GM19438 (cell line): Measurements from ENCODE around the gene CDS1.
"Not testable (repeated sequence)": the region's sequence is repeated elsewhere in the genome, so short reads cannot be mapped to it uniquely, and the experiment has no call there.

Experiments used
- ATAC-seq: cut with Tn5 transposase; IDR thresholded peaks from one replicate; pipeline ENCODE4 v1.9.1; 2021; ENCODE audit warnings: low read depth; ENCODE audit not compliant: unreplicated experiment

The CDS1 gene

DNA sequence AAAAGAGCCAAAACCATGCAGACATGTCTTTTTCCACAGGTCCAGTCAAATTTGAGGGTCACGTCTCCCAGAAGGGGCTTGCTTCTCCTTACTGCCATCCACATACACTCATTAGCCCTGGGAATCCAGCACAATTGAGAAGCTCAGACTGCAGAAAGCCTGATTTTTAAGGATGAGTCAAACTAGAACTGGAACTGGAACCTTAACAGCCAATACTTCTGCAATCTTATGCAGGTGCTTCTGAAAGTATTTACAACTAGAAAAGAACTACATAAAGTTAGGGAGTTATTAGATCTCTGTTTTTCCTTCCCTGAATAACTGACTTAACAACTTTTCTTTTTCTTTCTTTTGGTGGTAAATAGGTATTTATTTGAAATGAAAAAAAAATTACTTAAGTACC, 86.3 kb downstream of the CDS1 start:
- ATAC-seq: no peak

DNA sequence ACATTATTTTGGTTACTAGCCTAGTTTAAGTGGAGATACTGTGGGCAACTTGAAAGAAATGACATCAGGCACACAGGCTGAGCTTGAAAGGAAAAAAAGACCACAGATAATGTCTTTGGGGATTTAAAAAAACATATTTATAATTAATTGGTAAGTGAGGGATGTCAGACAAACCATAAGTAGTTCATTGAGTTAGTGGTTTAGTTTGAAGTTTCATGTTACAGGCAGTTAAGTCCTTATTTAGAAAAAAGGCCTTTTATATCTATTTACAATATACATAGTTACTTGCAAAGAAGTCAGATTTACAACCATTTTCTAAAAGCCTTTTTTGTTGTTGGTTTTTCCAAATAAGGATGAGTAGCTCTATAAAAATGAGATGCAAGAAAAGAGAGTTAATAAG, 89.2 kb downstream of the CDS1 start:
- ATAC-seq: no peak

DNA sequence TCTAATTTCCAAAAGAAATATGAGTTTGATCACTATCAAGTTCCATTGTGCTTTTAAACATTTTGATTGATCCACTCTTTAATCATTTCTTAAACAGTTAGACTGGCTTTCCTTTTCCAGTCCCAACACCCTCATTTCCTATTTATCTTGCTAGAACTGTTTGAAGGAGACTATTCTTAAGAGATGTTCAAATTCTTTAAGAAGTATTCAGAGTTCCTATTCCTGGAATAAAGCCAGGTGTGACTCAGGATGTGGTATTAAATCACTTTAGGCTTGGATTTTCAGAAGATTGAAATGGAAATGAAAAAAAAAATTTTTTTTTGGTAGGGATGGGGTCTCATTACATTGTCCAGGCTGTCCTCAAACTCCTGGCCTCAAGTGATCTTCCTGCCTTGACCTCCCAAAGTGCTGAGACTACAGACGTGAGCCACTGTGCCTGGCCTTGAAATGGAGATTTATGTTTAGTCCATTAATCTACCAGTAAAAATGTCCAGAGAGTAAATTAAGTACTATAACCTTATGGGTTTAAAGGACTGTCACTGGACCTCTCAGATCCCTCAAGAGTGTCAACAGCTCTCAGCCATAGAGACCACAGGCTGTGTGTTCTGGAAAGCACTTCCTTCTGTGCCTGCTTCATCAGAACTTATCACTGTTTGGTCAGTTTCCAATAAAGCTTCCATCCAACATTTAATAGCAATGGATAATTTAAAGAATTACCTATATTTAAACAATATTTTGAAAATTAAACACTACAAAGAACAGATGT, 90.7 kb downstream of the CDS1 start:
- no peak for ATAC-seq

DNA sequence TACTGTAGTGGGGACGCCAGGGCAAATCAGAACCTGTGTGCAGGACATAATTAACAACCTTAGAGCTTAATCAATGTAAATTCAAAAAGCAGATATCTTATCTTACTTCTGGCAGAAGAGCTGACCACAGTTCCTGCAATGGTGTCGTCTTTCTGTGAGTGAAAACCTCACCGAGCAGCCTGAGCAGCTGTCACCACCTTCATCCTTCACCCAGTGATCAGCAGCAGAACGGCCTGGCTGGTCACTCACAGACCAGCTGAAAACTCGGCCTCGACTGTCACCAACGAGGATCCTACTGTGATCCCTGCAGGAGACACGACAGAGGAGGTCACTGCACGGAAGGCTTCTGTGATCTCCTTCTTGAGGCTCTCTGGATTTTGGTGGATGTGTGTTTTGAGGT, 94.2 kb downstream of the CDS1 start:
- no peak for ATAC-seq

DNA sequence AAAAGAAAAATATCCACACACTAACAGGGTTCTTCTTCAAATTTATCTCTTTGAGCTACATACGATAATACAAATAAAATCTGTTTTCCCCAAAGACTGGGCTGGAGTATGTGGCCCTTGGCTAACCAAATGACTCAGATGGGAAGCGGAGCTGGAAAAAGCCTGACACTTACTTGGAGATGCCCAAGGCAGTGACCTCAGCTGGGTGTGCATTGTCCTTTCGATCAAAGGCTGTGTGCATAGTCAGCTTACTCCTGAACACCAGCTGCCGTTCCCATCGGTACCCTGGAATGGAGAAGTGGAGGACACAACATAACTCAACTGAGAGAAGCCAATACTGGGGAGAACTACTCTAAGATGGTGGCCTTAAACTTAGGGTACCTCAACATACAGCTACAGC, 95.1 kb downstream of the CDS1 start:
- no peak for ATAC-seq

DNA sequence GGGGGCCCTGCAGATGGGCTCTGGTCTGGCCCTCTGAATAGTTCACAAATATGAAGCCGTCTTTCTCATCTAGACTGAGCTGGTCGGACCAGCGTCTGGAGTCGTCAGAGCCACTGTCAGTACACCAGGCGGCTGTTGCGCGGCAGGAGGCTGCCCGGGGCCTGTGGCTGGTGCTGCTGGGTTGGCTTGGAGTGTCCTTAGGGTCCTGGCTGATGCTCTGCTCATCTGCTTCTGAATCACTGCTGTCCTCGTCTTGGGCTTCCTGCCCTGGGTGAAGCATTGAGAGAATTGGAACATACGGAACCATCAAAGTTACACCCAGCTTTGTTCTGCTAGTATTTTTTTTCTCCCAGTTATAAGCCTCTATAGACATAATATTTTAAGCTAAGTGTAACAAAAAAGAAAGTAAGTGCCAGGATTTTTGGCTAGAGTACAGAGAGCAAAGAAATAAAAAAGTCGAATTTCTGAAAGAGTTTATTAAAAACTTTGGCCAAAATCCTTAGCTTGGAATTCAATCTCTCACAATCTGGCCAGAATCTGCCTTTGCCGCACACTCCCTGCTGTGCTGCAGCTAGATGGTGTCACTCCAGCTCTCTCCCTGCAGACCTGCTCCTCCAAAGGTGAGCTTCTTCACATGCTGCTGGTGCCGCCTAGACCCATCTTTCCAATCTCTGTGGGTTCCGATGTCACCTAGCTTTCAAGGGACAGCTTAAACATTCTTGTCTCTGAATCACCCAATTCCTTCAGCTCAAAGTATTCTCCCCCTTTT, 96.2 kb downstream of the CDS1 start:
- no peak for ATAC-seq

DNA sequence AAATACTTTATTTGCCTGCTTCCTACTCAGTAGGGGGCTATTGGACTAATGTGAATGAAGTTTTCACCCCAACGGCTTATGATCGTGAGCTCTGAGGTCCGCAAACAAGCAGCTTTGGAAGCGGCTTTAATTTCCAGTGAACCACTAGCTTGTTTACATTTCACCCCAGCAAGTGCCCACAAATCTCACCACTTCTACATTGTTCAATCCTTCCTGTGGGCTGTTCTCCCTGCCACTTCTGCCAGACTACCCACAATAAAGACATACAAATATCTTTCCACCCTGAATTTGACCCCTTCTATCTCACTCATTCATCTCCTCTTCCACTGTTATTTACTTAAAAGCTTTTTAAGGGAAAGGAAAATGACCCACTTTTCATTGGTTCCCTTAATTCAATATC, 98.0 kb downstream of the CDS1 start:
- ATAC-seq: no peak

DNA sequence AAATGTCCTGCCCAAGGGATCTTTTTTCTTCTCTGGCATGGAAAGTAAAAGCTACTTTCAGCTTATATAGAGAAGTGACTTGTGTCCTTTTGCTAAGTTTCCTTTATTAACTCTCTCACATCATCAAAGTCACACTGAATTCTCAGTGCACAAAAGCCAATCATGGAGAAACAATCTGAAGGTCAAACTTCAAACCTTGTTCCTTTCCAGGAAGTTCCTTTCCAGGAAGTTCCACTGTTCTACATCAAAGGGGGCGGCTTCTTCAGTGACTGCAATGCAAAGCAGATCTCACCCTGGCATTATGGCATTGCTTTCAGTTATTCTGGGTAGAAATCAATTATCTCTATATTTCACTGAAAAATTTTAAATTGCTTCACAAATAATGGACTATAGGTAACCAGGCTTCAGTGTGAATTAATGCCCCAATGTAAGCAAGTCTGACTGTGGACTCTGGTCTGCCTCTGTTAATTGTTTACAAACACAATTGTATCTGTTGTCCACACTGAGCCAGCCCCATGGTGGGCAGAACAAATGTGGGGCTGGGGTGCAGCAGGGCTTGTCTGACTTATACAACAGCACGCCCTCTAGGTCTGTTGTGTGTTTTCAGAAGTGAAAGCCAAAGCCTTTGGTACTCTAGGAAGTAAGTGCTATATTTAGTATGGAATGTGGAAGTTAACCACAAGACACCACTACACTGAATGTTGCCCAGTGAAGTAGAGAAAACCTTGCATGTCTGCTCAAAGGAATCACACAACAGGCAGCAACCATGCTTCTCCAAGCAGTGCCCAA, 98.8 kb downstream of the CDS1 start:
- no peak for ATAC-seq

DNA sequence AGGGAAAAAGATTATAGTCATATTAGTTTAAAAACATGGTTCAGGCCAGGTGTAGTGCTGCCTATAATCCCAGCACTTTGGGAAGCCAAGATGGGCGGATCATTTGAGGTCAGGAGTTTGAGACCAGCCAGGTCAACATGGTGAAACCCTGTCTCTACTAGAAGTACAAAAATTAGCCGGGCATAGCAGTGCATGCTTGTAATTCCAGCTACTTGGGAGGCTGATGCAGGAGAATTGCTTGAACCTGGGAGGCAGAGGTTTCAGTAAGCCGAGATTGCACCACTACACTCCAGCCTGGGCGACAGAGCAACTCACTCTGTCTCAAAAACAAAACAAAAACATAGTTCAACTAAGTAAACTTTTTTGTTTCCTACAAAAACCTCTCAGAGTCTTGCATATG, 99.7 kb downstream of the CDS1 start:
- ATAC-seq: not testable (repeated sequence)

DNA sequence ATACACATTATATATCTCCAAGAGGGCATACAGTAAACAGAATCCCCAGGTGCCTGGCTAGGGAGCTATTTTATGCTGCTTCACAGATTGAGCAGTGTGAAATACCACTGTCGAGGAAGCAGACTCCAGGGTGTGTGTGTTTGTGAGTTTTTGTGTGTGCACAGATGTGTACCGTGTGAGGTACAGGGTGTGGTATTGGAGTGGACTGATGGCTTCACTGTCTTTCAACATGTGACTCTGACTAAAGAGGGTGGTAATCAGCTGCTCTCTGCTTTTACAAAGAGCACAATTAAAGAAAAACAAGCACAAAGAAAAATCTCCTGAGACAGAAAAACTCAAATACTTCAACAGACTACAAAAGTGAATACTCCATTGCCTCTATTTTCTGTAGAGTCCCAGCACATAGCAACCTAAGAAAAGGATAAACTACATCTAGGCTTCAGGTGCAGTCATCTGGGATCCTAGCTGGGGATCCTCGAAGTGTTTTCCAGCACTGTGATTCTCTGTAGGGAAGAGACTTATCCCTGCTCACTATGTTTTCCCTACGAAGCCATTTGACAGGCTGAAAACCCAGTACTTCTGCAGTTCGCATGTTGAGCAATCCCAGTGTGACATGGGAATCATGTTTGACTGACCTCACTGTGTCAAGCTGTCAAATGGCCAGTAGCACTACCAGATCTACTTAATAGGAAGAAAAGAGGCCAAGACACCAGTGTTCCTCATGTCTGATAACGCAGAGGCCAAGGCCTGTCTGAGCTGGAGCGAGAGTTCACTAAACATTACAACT, 100.3 kb downstream of the CDS1 start:
- ATAC-seq: no peak

DNA sequence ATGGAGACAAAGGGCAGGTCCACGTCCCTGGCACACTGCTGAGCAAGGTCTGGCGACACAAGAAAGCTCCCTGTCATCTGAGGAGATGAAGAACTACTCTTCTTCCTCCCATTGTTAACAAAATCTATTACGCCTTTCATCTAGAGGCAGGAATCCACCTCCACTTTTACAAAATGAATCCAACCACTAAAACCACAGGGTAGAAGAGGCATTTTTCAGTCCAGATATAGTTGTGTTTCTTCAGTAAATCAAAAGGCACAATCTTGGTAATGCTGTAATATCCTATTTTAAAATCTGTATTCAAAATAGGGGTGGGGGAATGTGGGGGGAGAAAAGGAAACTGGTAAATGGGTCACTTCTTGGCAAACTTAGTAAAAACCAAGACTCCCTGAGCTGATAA, 101.4 kb downstream of the CDS1 start:
- ATAC-seq: no peak

DNA sequence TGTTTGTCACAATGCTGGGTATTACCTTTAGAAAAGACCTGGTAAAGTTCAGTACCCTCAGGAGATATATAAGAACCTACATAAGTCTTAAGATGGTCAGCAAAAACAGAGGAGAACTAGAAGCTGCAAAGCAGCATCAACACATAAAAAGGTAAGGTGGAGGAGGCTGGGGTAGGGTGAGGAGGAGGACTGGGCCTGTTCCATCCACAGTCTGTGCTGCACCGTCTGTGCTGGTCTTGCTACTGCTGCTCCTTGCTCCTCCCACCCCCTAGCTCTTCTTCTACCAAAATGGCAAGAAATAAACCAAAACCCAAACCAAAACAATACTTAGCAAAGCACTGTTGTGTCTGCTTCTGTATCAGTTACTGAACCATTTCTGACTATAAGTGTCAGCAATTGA, 102.2 kb downstream of the CDS1 start:
- no peak for ATAC-seq

DNA sequence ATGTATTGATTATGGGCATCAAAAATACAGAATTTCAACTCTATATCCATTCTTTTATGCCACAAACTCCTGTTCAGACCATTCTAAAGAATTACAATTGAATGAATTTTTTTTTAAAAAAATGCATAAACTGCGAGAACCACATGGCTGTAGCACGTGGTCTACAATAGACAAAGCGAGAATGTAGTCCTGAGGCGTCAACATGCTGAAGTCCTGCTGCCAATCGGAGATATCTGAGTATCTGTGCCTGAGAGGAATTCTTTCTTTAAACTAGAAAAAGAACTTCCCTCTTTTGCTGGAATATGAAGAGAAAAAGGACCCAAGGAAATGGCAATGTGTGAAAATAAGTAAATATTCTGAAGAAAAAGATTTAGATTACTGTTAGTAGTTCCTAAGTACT, 105.7 kb downstream of the CDS1 start:
- no peak for ATAC-seq

DNA sequence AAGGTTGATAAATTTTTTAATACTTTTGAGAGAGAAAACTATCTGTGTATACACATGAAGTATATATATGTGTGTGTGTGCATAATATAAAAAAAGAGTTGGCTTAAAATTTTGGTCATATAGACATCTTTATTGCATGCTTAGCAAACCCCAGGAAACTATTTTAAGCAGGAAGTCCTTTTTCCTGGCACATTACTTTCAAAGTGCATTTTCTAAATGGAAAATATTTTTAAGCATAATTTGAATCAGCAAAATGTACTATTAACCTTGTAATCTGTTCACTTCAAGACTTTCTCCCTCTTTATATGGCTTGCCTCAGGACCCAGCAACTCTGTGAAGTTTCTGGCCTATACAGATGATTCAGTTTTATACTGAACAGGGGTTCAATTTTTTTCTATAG, 106.3 kb downstream of the CDS1 start:
- ATAC-seq: no peak

DNA sequence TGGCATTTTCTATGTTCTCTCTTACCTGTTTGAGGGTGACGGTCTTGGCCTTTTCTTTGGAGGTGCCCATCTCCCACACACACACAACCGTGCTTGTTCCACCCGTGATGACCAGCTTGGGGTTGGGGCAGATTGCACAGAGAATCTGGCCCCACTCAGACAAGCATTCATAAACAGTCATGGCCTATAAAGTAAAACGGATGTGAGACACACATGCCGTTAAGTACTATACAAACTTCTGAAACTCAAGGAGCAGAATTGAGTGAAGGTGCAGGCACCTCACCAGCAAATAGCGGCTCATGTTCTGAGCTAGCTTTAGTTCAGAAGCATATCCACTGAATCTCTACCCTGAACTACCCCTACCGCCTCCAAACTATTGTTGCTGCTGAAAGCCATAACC, 107.6 kb downstream of the CDS1 start:
- no peak for ATAC-seq

DNA sequence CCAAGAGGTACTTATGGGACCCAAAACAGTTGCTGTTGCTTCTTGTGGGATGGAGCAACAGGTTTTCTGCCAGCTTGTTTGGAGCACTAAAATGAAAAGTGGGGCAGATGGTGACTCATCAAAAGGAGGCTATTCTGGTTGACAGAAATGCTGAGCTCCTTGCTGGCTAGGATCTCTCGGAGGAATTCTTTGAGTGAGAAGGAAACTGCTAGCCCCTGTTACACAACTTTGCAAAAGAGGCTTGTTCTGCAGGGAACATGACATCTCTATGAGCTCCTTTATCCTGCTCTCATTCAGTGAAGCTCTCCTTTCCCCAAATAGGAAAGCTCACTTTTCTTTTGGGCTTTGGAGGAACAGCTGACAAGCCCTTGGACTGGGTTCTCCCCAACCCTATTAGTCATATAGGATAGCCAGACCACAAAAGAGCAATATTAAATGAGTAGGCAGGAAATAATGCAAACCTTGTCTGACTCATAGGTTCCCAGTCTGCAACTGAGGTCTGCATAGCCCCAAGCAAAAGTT, 108.3 kb downstream of the CDS1 start:
- ATAC-seq: no peak

DNA sequence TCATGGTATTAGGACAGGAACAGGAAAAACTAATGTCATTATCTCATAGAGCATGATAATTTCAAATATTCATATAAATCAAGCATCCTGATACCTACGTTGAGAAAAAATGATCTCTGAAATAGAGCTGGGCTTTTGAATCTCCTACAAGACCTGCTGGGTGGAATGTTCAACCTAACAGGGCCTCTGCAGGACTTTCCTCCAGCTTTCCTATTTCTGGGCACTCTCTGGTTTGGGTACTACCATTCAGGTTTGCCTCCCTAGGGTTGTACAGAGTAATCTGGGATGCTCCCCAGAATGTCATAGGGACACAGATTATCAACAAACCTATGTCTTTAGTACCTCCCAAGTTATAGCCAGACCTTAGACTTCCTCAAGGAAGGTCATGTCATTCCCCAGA, 108.9 kb downstream of the CDS1 start:
- ATAC-seq: no peak

DNA sequence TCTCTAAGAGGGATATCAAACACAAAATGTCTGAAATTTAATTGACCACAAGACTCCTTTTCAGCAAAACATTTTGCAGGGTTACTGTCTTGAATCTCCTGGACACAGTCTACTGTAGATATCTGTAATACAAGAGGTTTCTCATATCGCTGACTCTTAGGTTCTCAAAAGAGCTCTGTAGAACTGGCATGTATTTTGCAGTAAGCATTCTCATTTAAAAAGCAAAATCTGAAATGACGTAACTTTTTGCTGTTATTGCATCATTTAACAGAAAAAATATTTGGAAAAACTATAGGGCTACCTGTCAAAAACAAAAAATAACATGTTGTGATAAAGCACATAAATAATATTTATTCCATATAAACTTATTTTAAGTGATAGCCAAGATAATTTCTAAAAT, 114.2 kb downstream of the CDS1 start:
- no peak for ATAC-seq

DNA sequence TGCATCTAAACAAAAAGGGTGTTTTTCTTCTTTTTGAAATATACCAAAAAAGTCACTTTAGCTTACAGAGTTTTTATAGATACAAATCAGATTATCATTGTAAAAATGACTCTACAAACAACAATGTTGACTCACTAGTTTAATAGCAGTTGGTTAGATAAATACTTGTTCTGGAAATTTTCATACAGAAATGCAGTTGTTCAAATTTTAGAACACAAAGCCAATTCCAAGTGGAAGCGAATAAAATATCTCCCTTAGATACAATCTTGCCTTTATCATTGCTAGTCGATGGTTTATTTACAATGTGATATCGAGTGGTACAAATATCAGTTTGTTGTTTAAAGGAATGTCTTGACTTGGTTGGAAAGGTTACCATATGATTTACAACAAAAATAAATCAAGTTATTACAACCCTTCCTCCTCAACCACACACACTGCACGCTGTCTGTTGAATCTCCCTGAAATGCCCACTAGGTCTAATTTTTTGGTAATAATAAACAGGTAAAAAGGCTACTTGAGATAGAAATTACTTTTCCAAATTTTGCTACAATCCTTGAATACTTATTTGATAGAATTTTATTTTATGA, 114.8 kb downstream of the CDS1 start:
- no peak for ATAC-seq

DNA sequence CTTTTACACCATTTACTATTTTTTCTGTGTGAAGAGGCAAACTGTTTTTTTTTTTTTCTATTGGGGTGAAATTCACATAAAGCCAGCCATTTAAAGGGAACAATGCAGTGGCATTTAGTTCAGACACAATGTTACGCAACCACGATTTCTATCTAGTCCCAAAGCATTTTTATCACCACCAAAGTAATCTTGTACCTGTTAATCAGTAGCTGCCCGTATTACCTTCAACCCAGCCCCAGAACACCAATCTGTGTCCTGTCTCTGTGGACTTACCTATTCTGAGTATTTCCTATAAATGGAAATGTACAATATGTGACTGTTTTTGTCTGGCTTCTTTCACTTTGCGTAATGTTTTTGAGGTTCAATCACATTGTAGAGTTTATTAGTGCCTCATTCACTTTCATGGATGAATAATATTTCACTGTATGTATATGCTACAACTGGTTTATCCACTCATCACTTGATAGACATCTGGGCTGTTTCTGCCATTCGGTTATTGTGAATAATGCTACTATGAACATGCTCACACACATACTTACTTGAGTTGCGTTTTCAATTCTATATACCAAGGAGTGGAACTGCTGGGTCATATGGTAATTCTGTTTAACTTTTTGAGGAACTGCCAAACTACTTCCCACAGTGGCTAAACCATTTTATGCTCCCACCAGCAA, 116.2 kb downstream of the CDS1 start:
- no peak for ATAC-seq
